Measurements from ENCODE around the gene ATP6V0E1.

DNA sequence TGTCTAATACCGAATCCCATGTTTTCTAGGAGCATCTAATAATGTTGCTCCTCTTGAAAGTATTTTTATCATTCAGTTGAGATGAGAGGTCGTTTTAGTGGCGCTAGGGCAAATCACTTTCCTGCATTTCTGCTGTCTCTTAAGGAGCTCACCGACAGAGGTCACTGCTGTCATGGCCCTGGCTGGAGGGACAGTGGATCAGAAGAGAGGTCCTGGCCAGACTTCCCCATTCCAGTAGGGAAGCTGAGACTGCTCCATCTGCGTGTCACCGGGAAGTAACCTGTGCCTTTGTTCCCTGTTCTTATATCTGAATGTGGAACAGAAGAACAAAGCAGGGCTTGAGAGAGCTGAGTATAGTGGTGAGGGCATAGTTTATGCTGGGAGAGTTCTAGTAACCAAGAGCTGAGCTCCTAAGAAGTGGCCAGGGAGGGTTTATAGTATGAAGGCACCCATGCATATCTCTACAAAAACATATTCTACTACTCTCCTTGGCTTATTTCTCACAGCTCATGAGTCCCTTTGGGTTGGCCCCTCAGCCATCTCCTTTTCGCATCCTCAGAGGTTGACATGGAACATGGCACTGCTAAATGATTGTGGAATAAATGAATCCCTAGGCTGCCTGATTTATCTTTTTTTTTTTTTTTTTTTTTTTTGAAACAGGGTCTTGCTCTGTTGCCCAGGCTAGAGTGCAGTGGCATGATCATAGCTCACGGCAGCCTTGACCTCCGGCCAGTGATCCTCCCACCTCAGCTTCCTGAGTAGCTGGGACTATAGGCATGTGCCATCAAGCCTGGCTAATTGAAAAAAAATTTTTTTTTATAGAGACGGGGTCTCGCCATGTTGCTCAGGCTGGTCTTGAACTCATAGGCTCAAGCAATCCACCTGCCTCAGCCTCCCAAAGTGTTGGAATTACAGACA is 27.2 kb downstream of the ATP6V0E1 start:
- TF ChIP-seq, protein P1, sequence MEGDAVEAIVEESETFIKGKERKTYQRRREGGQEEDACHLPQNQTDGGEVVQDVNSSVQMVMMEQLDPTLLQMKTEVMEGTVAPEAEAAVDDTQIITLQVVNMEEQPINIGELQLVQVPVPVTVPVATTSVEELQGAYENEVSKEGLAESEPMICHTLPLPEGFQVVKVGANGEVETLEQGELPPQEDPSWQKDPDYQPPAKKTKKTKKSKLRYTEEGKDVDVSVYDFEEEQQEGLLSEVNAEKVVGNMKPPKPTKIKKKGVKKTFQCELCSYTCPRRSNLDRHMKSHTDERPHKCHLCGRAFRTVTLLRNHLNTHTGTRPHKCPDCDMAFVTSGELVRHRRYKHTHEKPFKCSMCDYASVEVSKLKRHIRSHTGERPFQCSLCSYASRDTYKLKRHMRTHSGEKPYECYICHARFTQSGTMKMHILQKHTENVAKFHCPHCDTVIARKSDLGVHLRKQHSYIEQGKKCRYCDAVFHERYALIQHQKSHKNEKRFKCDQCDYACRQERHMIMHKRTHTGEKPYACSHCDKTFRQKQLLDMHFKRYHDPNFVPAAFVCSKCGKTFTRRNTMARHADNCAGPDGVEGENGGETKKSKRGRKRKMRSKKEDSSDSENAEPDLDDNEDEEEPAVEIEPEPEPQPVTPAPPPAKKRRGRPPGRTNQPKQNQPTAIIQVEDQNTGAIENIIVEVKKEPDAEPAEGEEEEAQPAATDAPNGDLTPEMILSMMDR (IDR thresholded peaks at IDR 0.05; ENCODE audit: insufficient read depth, low read length) = no peak
- TF ChIP-seq POLR2AphosphoS5 (IDR thresholded peaks at IDR 0.05; ENCODE audit: low read depth) = no peak

All from HL-60 (cell line).